DOHH2 (cell line): ENCODE measurements around the gene LPA.

Experiments
- EZH2phosphoT487 ChIP-seq: fragments of 200-600 bp; sonication (generic); IDR thresholded peaks from 2 replicates; pipeline ENCODE4 v1.6.1; 2017; ENCODE audit warnings: borderline replicate concordance, mild to moderate bottlenecking, antibody characterized with exemption, low read length, moderate library complexity, mixed read lengths
- TF ChIP-seq, protein P1 (sequence below): fragments of 200-600 bp; sonication (generic); IDR thresholded peaks from one replicate; pipeline ENCODE4 v1.5.1; 2014; ENCODE audit warnings: antibody characterized with exemption, mild to moderate bottlenecking, low read depth, low read length; ENCODE audit not compliant: poor library complexity, severe bottlenecking

DNA sequence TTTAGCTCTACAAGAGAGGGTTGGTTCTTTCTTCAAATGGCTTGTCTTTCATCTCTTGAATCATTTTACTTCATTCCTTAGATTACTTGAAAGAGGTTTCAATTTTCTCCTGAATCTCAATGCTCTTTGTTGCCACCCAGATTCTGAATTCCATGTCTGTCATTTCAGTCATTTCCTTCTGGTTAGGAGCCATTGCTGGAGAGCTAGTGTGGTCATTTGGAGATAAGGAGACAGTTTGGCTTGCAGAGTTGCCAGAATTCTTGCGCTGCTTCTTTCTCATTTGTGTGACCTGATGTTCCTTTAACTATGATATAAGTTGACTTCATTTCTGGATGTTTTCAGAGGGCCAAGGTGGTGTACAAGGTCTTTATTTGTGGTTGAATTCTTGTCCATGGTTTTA lies 158.1 kb downstream of the LPA start:
- TF ChIP-seq, protein P1, sequence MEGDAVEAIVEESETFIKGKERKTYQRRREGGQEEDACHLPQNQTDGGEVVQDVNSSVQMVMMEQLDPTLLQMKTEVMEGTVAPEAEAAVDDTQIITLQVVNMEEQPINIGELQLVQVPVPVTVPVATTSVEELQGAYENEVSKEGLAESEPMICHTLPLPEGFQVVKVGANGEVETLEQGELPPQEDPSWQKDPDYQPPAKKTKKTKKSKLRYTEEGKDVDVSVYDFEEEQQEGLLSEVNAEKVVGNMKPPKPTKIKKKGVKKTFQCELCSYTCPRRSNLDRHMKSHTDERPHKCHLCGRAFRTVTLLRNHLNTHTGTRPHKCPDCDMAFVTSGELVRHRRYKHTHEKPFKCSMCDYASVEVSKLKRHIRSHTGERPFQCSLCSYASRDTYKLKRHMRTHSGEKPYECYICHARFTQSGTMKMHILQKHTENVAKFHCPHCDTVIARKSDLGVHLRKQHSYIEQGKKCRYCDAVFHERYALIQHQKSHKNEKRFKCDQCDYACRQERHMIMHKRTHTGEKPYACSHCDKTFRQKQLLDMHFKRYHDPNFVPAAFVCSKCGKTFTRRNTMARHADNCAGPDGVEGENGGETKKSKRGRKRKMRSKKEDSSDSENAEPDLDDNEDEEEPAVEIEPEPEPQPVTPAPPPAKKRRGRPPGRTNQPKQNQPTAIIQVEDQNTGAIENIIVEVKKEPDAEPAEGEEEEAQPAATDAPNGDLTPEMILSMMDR = no peak
- no peak for TF ChIP-seq EZH2phosphoT487
